Hematopoietic multipotent progenitor cell treated with erythropoietin and hydrocortisone succinate and interleukin-3 and kit ligand, for 8 days (in vitro differentiated cells): ENCODE results near the gene AMPD2.
A peak's percentile ranks its signal among the peaks of the same experiment; 100 is the strongest.

Experiments
- DNase-seq: peaks from one replicate; pipeline ENCODE4 v3.0.0-alpha.2; 2015

AMPD2 gene

GRCh38 chr1:109617291-109617801, 2.3 kb upstream of the AMPD2 start:
- DNase-seq: no peak

GRCh38 chr1:109618661-109619575, 719 bp upstream of the AMPD2 start:
- DNase-seq: peak; percentile 30

GRCh38 chr1:109620401-109620791, 759 bp downstream of the AMPD2 start:
- no peak for DNase-seq

- DNase-seq: peak; percentile 92
These were observed 1.2 kb downstream of the AMPD2 start for GRCh38 chr1:109620841-109621286.

GRCh38 chr1:109621379-109622136, 1.9 kb downstream of the AMPD2 start:
- peak; percentile 46 for DNase-seq

GRCh38 chr1:109622137-109622892, 2.7 kb downstream of the AMPD2 start:
- no peak for DNase-seq

GRCh38 chr1:109622895-109623294, 3.3 kb downstream of the AMPD2 start:
- DNase-seq: peak; percentile 91

- peak; percentile 88 for DNase-seq
These were observed 4.0 kb downstream of the AMPD2 start for GRCh38 chr1:109623601-109624161.

- DNase-seq: peak; percentile 36
These were observed 4.8 kb downstream of the AMPD2 start for GRCh38 chr1:109624201-109625010.

- DNase-seq: no peak
These were observed 5.5 kb downstream of the AMPD2 start for GRCh38 chr1:109625176-109625575.

GRCh38 chr1:109625601-109626560, 6.2 kb downstream of the AMPD2 start:
- no peak for DNase-seq

GRCh38 chr1:109626682-109627408, 7.2 kb downstream of the AMPD2 start:
- DNase-seq: no peak

- no peak for DNase-seq
These were observed 8.2 kb downstream of the AMPD2 start for GRCh38 chr1:109627692-109628399.

GRCh38 chr1:109628540-109629321, 9.1 kb downstream of the AMPD2 start:
- DNase-seq: no peak

- no peak for DNase-seq
These were observed 9.9 kb downstream of the AMPD2 start for GRCh38 chr1:109629372-109630030.

GRCh38 chr1:109630081-109630897, 10.7 kb downstream of the AMPD2 start:
- DNase-seq: no peak
